Endothelial cell of umbilical vein (primary cell): ENCODE data around the gene DCAF4. TPM values are rescaled to one million over a fixed set of nuclear protein-coding genes. Genes with fewer than 3 reads are reported as not detected.

Experiments used
- BruUV-seq: library from RNA; stranded (reverse); fragments of 400-500 nt; replicated peaks from 2 replicates; lab custom pipeline; 2021; lab: Mats Ljungman, UMichigan
- CTCF ChIA-PET: fragments of 300-600, 350-600 bp; sonication (Branson Sonifier 250); formaldehyde crosslinking; loops from one replicate; lab custom pipeline; 2021; ENCODE audit warnings: antibody characterized with exemption, inconsistent platforms; lab: Charles Lee
- POLR2A ChIA-PET: fragments of 300-600, 350-600 bp; sonication (Branson Sonifier 250); formaldehyde crosslinking; loops from one replicate; lab custom pipeline; 2021; ENCODE audit warnings: antibody characterized with exemption, inconsistent platforms; lab: Charles Lee
- DNase-seq: peaks from one replicate; pipeline ENCODE4 v3.0.0-alpha.2; 2011; ENCODE audit warnings: low read depth, low spot score
- FAIRE-seq: peaks from 2 replicates; lab custom pipeline; 2011; peaks lifted over from hg19 to GRCh38; lab: Jason Lieb, UNC
- H2AFZ ChIP-seq: 2 replicates; pipeline ENCODE4 v1.6.0; 2012; ENCODE audit warnings: low read depth, low read length, control low read depth, inconsistent platforms
- H3K27ac ChIP-seq: 2 replicates; pipeline ENCODE4 v1.5.1; 2011; ENCODE audit warnings: low read depth, mild to moderate bottlenecking, control low read depth, low read length, moderate library complexity; ENCODE audit not compliant: insufficient read depth
- H3K27me3 ChIP-seq, 2 experiments: 2 replicates each; pipeline versions ENCODE4 v1.6.0 to v1.6.1; 2011; ENCODE audit warnings: low read length in 2 of 2, mixed read lengths in 1 of 2; ENCODE audit not compliant: control insufficient read depth in 2 of 2, insufficient read depth in 2 of 2
- H3K36me3 ChIP-seq, 2 experiments: 2 replicates in 1 of 2; 3 replicates in 1 of 2; pipeline ENCODE4 v1.5.1; 2011; ENCODE audit warnings: low read length in 2 of 2, mild to moderate bottlenecking in 1 of 2, moderate library complexity in 1 of 2; ENCODE audit not compliant: control insufficient read depth in 2 of 2, insufficient read depth in 2 of 2; ENCODE audit errors: extremely low read depth in 1 of 2
- H3K4me1 ChIP-seq: 3 replicates; pipeline ENCODE4 v1.5.1; 2011; ENCODE audit warnings: mild to moderate bottlenecking, low read length; ENCODE audit not compliant: control insufficient read depth, insufficient read depth; ENCODE audit errors: extremely low read depth
- H3K4me2 ChIP-seq: 2 replicates; pipeline ENCODE4 v1.6.1; 2011; ENCODE audit warnings: low read length, control low read depth, mixed read lengths; ENCODE audit not compliant: insufficient read depth
- H3K4me3 ChIP-seq, 3 experiments: fragments of 200-600 bp in 1 of 3; sonication (generic), shearing (Covaris generic) in 1 of 3; replicated peaks in 1 of 3; 2 replicates each; pipeline ENCODE4 v1.5.1; 2011 to 2016; ENCODE audit warnings: control low read depth in 3 of 3, low read length in 3 of 3, mild to moderate bottlenecking in 2 of 3, inconsistent platforms in 1 of 3, low read depth in 1 of 3, moderate library complexity in 1 of 3; ENCODE audit not compliant: insufficient read depth in 1 of 3
- H3K79me2 ChIP-seq: 2 replicates; pipeline ENCODE4 v1.6.0; 2012; ENCODE audit warnings: low read length, inconsistent platforms; ENCODE audit not compliant: control insufficient read depth, insufficient read depth
- H3K9ac ChIP-seq: replicated peaks from 2 replicates; pipeline ENCODE3; 2011; ENCODE audit warnings: low read length, control low read depth; ENCODE audit not compliant: insufficient read depth; ENCODE audit errors: extremely low read depth
- H3K9me1 ChIP-seq: replicated peaks from 3 replicates; pipeline ENCODE4 v1.6.0; 2011; ENCODE audit warnings: mild to moderate bottlenecking, low read length; ENCODE audit not compliant: control insufficient read depth, insufficient read depth; ENCODE audit errors: extremely low read depth
- H3K9me3 ChIP-seq: replicated peaks from 2 replicates; pipeline ENCODE4 v1.5.1; 2012; ENCODE audit warnings: low read length, inconsistent platforms; ENCODE audit not compliant: control insufficient read depth, insufficient read depth
- H4K20me1 ChIP-seq: replicated peaks from 2 replicates; pipeline ENCODE3; 2011; ENCODE audit warnings: mild to moderate bottlenecking, low read length; ENCODE audit not compliant: control insufficient read depth, insufficient read depth; ENCODE audit errors: extremely low read depth
- EZH2 ChIP-seq: IDR thresholded peaks from 2 replicates; pipeline ENCODE4 v1.6.1; 2012; ENCODE audit warnings: borderline replicate concordance, low read depth, mild to moderate bottlenecking, moderate library complexity, low read length, inconsistent platforms; ENCODE audit not compliant: severe bottlenecking
- FOS ChIP-seq: IDR thresholded peaks from 2 replicates; pipeline ENCODE4 v1.6.1; 2011; ENCODE audit warnings: mild to moderate bottlenecking, low read length, moderate library complexity, borderline replicate concordance; ENCODE audit not compliant: insufficient read depth
- GATA2 ChIP-seq: IDR thresholded peaks from 2 replicates; pipeline ENCODE4 v1.7.0; 2011; ENCODE audit warnings: low read depth, mild to moderate bottlenecking, moderate library complexity, mixed read lengths, low read length; ENCODE audit not compliant: insufficient read length, insufficient read depth
- JUN ChIP-seq: IDR thresholded peaks from 2 replicates; pipeline ENCODE4 v1.6.1; 2011; ENCODE audit warnings: borderline replicate concordance, low read depth; ENCODE audit not compliant: insufficient read length, insufficient read depth
- MAX ChIP-seq: IDR thresholded peaks from 2 replicates; pipeline ENCODE4 v1.6.1; 2011; ENCODE audit not compliant: insufficient read depth, insufficient read length
- MYC ChIP-seq: IDR thresholded peaks from one replicate; pipeline ENCODE4 v1.6.1; 2011; ENCODE audit warnings: mild to moderate bottlenecking, low read depth, low read length
- POLR2A ChIP-seq: IDR thresholded peaks from 2 replicates; pipeline ENCODE4 v1.6.1; 2012; ENCODE audit warnings: low read depth, mild to moderate bottlenecking, control low read depth, low read length
- POLR2AphosphoS5 ChIP-seq: IDR thresholded peaks from 2 replicates; pipeline ENCODE4 v1.6.1; 2012; ENCODE audit warnings: low read depth, mild to moderate bottlenecking, control low read depth, low read length, moderate library complexity; ENCODE audit not compliant: insufficient read depth
- dilution Hi-C: fragments of 300-500 bp; cut with MboI; formaldehyde crosslinking; loops from one replicate; pipeline ENCODE4 v1.15.0; 2019; ENCODE audit warnings: low sequenced_read_pairs; ENCODE audit not compliant: extremely low pct_ligation_motif_present
- intact Hi-C: fragments of 100-400 bp; cut with micrococcal nuclease; formaldehyde crosslinking; loops from one replicate; pipeline ENCODE4 v1.10.0; 2022
- polyA plus RNA-seq, 4 experiments: library from polyadenylated mRNA; depleted of rRNA in 3 of 4; stranded (reverse) in 3 of 4; unstranded in 1 of 4; fragments of >200 nt; gene quantifications; 2 replicates each; pipeline versions ENCODE4 v1.2.1 to v1.2.3, GENCODE V29; 2011 to 2012; ENCODE audit warnings: missing spikeins in 1 of 4
- total RNA-seq: library from RNA; stranded (reverse); gene quantifications from 2 replicates; pipeline ENCODE4 v1.2.3, GENCODE V29; 2021
- TF ChIP-seq, protein P1 (sequence below), 2 donors: IDR thresholded peaks; 1 replicate in 1 of 2; 2 replicates in 1 of 2; pipeline ENCODE4 v1.5.1; 2011; ENCODE audit warnings: low read length in 2 of 2, mild to moderate bottlenecking in 2 of 2, moderate library complexity in 2 of 2, control low read depth in 1 of 2, inconsistent platforms in 1 of 2, low read depth in 1 of 2; ENCODE audit not compliant: insufficient read depth in 1 of 2; ENCODE audit errors: extremely low read depth in 1 of 2

DCAF4 gene
- total and polyA plus RNA-seq, 2 donors (not counting 3 experiments of a cell fraction or from before 2014, with no cell fraction given): 8.6 to 15.8 TPM

DNA sequence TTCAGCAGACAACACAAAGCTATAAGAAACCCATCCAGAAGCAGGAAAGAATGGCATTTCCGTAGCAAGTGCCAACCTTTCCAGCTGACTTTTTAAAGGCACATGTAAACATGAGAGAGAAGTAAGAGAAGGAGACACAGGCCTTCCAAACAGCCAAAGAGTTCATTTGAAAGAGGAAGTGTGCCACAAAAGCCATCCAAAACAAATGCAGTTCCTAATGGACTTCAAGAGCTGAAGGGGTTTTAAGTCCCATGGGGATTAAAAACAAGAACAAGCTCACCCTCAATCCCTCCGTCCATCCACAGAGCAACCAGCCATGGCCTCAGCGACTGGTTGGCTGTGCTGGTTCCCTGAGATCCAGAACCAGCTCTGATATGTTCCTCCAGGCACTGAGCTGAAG lies 27.8 kb upstream of the DCAF4 start:
- CTCF ChIA-PET: interaction anchor here (1.7 to 5.1 kb wide), 3 partner anchors 11 to 385 kb away, joined by 3 to 40 read pairs (median 17); no protein-coding TSS in a partner anchor
- Histone ChIP-seq H3K9ac (no peak overlapping the region), H3K36me3 (no peaks in the 10 kb centered on the region), H4K20me1 (no peaks in the 10 kb centered on the region), H3K79me2 (no peaks in the 10 kb centered on the region), H3K9me3 (no peaks in the 10 kb centered on the region), H3K27me3 (no peaks in the 10 kb centered on the region), H3K27ac (no peak overlapping the region), H3K4me2 (no peak overlapping the region), H3K9me1 (no peaks in the 10 kb centered on the region), H3K4me3 (no peak overlapping the region), H3K4me1 (peaks cover 16% of the 10 kb centered on the region), H2AFZ (no peak overlapping the region)
- DNase-seq: no peak
- intact Hi-C loops: no loop called here
- no peak for TF ChIP-seq MAX
- BruUV-seq: no TSS peak
- POLR2A ChIA-PET: no interaction called here
- no peak for FAIRE-seq
- dilution Hi-C loops: no loop called here

GRCh38 chr14:72901361-72901760 lies 24.9 kb upstream of the DCAF4 start:
- no peak overlapping the region for H3K9ac ChIP-seq
- DNase-seq (no peak), FAIRE-seq (no peak)
- no peak overlapping the region for H3K27ac ChIP-seq
- no peaks in the 10 kb centered on the region for H3K79me2 ChIP-seq
- dilution Hi-C loops: no loop called here
- no peaks in the 10 kb centered on the region for H4K20me1 ChIP-seq
- H3K9me1 ChIP-seq: no peaks in the 10 kb centered on the region
- no peak overlapping the region for H3K4me3 ChIP-seq
- no peaks in the 10 kb centered on the region for H3K36me3 ChIP-seq
- CTCF ChIA-PET: no interaction called here
- POLR2A ChIA-PET: no interaction called here
- no TSS peak for BruUV-seq
- no peaks in the 10 kb centered on the region for H3K27me3 ChIP-seq
- TF ChIP-seq MYC (no peak), MAX (no peak), EZH2 (no peak), FOS (no peak), POLR2AphosphoS5 (no peak), GATA2 (no peak), JUN (no peak), POLR2A (no peak)
- TF ChIP-seq, protein P1, sequence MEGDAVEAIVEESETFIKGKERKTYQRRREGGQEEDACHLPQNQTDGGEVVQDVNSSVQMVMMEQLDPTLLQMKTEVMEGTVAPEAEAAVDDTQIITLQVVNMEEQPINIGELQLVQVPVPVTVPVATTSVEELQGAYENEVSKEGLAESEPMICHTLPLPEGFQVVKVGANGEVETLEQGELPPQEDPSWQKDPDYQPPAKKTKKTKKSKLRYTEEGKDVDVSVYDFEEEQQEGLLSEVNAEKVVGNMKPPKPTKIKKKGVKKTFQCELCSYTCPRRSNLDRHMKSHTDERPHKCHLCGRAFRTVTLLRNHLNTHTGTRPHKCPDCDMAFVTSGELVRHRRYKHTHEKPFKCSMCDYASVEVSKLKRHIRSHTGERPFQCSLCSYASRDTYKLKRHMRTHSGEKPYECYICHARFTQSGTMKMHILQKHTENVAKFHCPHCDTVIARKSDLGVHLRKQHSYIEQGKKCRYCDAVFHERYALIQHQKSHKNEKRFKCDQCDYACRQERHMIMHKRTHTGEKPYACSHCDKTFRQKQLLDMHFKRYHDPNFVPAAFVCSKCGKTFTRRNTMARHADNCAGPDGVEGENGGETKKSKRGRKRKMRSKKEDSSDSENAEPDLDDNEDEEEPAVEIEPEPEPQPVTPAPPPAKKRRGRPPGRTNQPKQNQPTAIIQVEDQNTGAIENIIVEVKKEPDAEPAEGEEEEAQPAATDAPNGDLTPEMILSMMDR (IDR thresholded peaks at IDR 0.05; ENCODE audit: extremely low read depth in 1 of 2, insufficient read depth in 1 of 2, low read depth in 1 of 2, low read length in 2 of 2): no peak
- no peak overlapping the region for H3K4me2 ChIP-seq
- no peaks in the 10 kb centered on the region for H3K4me1 ChIP-seq
- H3K9me3 ChIP-seq: no peaks in the 10 kb centered on the region
- intact Hi-C loops: no loop called here
- no peak overlapping the region for H2AFZ ChIP-seq
